Esophagus (tissue), 2 donors: Measurements from ENCODE around the gene DRC7. TPM values are rescaled to one million over a fixed set of nuclear protein-coding genes. Genes with fewer than 3 reads are reported as not detected.
A peak's percentile ranks its signal among the peaks of the same experiment; 100 is the strongest.

Experiments
- H3K27ac ChIP-seq, 2 donors: one replicate each; pipeline ENCODE4 v1.5.1; 2013; ENCODE audit warnings: low read depth in 2 of 2, mild to moderate bottlenecking in 2 of 2, inconsistent platforms in 1 of 2, low read length in 1 of 2, moderate library complexity in 1 of 2
- H3K27me3 ChIP-seq, 2 donors: one replicate each; pipeline ENCODE4 v1.6.1; 2013; ENCODE audit warnings: low read length in 2 of 2, control low read depth in 1 of 2, mild to moderate bottlenecking in 1 of 2; ENCODE audit not compliant: insufficient read depth in 2 of 2, control insufficient read depth in 1 of 2
- H3K36me3 ChIP-seq, 2 donors: one replicate each; pipeline ENCODE4 v1.6.1; 2013; ENCODE audit warnings: low read length in 1 of 2; ENCODE audit not compliant: control insufficient read depth in 2 of 2, insufficient read depth in 2 of 2
- H3K4me1 ChIP-seq, 2 donors: one replicate each; pipeline ENCODE4 v1.6.1; 2013; ENCODE audit warnings: low read length in 1 of 2; ENCODE audit not compliant: control insufficient read depth in 2 of 2, insufficient read depth in 2 of 2
- H3K4me3 ChIP-seq, 2 donors: one replicate each; pipeline ENCODE4 v1.5.1; 2013; ENCODE audit warnings: low read length in 2 of 2, mild to moderate bottlenecking in 2 of 2, low read depth in 1 of 2, moderate library complexity in 1 of 2
- H3K9me3 ChIP-seq, 2 donors: one replicate each; pipeline ENCODE4 v1.6.1; 2013; ENCODE audit warnings: mild to moderate bottlenecking in 2 of 2, low read depth in 1 of 2, low read length in 1 of 2, moderate library complexity in 1 of 2; ENCODE audit not compliant: control insufficient read depth in 2 of 2, insufficient read depth in 1 of 2
- WGBS, 2 donors: extraction: QIAGEN DNeasy Blood & Tissue Kit; methylation state at CpG; one replicate each; pipeline ENCODE4 v1.1.7; 2013; 5-methylcytosine and 5-hydroxymethylcytosine counted together
- polyA plus RNA-seq, 2 donors: library from polyadenylated mRNA; stranded (reverse); fragments of 200-250 nt; gene quantifications; one replicate each; pipeline ENCODE4 v1.2.3, GENCODE V29; 2013
- donor health status: healthy with polysubstance abuse.
- donor health status: Bipolar disorder and iron deficiency.

DRC7 gene
- polyA plus RNA-seq, 2 donors, result not detected

DNA sequence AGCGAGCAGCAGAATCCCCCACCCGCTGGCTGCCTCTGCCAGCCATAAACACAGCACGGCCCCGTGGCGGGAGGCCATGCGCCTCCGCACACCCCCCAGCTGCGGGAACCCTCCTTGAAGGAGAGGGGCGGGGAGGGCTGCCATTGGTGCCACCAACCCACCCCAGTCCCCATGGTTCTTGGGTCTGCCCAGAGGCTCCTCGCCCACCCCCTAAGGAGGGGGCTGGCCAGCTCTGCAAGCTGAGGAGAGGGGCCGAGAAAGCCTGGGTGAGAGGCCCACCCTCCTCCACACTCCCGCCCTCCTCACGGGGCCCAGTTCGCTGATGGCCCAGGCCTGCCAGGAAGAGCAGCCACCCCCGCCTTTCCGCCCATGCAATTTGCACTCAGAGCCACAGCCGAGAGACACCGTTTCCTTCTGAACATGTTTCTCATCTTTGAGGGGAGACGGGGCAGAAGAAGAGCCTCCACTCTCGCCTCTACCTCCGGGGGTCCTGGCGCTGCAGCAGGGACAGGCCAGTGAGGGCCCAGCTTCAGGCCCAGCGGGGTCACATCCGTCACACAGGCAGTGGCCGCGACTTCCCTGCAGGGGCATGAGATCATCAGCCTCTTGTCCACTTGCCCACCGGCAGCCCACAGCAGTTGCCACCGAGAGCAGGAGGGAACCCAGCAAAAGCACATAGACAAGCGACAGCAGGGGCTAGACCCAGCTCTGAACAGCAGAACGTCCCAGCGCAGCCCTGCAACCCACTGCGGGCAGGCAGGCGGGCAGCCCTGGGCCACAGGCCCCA lies 63.9 kb downstream of the DRC7 start:
- Histone ChIP-seq H3K27ac (no peak overlapping the region), H3K27me3 (no peaks in the 10 kb centered on the region), H3K4me1 (peaks cover 0 to 9% of the 10 kb centered on the region in 2 donors), H3K4me3 (no peak overlapping the region), H3K9me3 (no peaks in the 10 kb centered on the region), H3K36me3 (peaks cover 0 to 36% of the 10 kb centered on the region in 2 donors)
- WGBS, 2 donors, result 73 to 84% methylated on average over 33 of the region's 33 CpGs

GRCh38 chr16:57759131-57759530 lies 64.5 kb downstream of the DRC7 start:
- Histone ChIP-seq H3K27ac (peak overlapping the region in 1 of 2 donors; percentile 1), H3K27me3 (no peaks in the 10 kb centered on the region), H3K4me3 (no peak overlapping the region), H3K4me1 (peaks cover 0 to 9% of the 10 kb centered on the region in 2 donors), H3K9me3 (no peaks in the 10 kb centered on the region), H3K36me3 (peaks cover 0 to 34% of the 10 kb centered on the region in 2 donors)
- WGBS, 2 donors, result 63 to 75% methylated on average over 7 of the region's 7 CpGs

DNA sequence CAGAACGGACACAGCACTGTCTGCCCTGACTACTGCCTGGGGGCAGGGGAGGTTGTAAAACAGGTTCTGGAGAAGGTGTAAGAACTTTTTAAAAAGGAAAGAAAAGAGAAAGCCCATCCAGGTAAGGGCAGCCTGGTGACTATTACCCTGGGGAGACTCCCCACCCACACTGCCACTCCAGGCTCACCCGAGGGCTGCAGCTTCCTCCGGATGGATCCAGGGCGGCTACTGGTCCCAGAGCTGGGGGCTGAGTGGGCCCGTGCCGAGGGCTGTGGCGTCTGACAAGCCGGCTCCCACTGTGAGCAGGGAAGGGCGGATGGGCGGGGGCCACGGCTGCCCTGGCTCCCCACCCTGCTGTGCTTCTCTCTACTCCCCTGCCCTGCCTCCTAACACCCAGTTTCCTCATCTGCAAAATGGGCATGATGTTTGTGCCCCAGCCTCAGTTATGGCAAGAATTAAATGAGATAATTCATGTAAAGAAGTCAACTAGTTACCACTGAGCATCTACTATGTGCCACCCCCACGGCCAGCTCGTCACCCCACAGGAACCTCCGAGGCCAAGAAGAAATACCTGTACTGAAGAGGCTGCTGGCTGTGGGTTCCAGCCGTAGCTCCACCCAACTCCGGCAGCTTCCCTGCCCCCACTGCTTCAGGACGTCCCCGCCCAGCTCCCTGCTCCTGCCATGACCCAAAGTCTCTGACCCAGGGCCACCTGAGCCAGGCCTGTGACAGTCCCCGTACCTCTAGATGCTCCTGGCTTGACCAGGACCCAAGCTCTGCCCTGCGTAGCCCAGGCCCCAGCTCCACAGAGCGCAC lies 65.1 kb downstream of the DRC7 start:
- no peak overlapping the region for H3K27ac ChIP-seq
- H3K36me3 ChIP-seq, result peaks cover 0 to 34% of the 10 kb centered on the region in 2 donors
- no peak overlapping the region for H3K4me3 ChIP-seq
- peaks cover 0 to 9% of the 10 kb centered on the region in 2 donors for H3K4me1 ChIP-seq
- 60 to 72% methylated on average over 21 of the region's 21 CpGs for WGBS, 2 donors
- H3K27me3 ChIP-seq, result no peaks in the 10 kb centered on the region
- no peaks in the 10 kb centered on the region for H3K9me3 ChIP-seq

GRCh38 chr16:57760357-57761160 lies 66.0 kb downstream of the DRC7 start:
- Histone ChIP-seq H3K27me3 (no peaks in the 10 kb centered on the region), H3K4me1 (peaks cover 0 to 9% of the 10 kb centered on the region in 2 donors), H3K27ac (no peak overlapping the region), H3K4me3 (no peak overlapping the region), H3K36me3 (peaks cover 0 to 29% of the 10 kb centered on the region in 2 donors), H3K9me3 (no peaks in the 10 kb centered on the region)
- WGBS, 2 donors, result 89 to 91% methylated on average over 40 of the region's 40 CpGs

- Histone ChIP-seq H3K27ac (no peak overlapping the region), H3K4me1 (peaks cover 0 to 9% of the 10 kb centered on the region in 2 donors), H3K27me3 (no peaks in the 10 kb centered on the region), H3K4me3 (no peak overlapping the region), H3K9me3 (no peaks in the 10 kb centered on the region), H3K36me3 (peaks cover 0 to 24% of the 10 kb centered on the region in 2 donors)
- WGBS, 2 donors, result 78 to 84% methylated on average over 9 of the region's 9 CpGs
Observed at GRCh38 chr16:57761301-57761700, 66.7 kb downstream of the DRC7 start.

DNA sequence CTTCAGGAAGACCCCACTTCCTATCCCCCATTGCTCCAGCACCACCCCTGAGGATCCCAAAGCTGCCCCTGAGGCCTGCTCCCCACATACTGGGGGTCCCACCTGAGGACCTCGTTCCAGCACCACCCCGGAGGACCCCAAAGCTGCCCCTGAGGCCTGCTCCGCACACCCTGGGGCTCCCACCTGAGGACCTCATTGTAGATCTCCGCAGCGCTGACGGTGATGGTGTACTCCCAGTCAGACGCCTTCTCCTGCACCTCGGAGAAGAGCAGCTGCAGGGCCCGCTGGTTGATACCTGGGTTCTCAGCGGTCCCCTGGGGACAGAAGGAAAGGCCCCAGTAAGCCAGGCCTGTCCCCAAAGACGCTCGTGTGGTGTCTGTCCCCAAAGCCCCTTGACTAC lies 67.4 kb downstream of the DRC7 start:
- H3K4me3 ChIP-seq, result no peak overlapping the region
- peaks cover 0 to 22% of the 10 kb centered on the region in 2 donors for H3K36me3 ChIP-seq

GRCh38 chr16:57762365-57763040 lies 67.9 kb downstream of the DRC7 start:
- Histone ChIP-seq H3K4me3 (no peak overlapping the region), H3K36me3 (peaks cover 0 to 23% of the 10 kb centered on the region in 2 donors), H3K4me1 (peaks cover 0 to 7% of the 10 kb centered on the region in 2 donors), H3K27me3 (no peaks in the 10 kb centered on the region), H3K9me3 (no peaks in the 10 kb centered on the region), H3K27ac (no peak overlapping the region)
- WGBS, 2 donors, result 78 to 80% methylated on average over 15 of the region's 15 CpGs

More for the DNA sequence above, 67.4 kb downstream of the DRC7 start:
- no peaks in the 10 kb centered on the region for H3K27me3 ChIP-seq
- WGBS, 2 donors, result 92% methylated on average over 12 of the region's 12 CpGs
- no peak overlapping the region for H3K27ac ChIP-seq
- peaks cover 0 to 9% of the 10 kb centered on the region in 2 donors for H3K4me1 ChIP-seq
- H3K9me3 ChIP-seq, result no peaks in the 10 kb centered on the region

DNA sequence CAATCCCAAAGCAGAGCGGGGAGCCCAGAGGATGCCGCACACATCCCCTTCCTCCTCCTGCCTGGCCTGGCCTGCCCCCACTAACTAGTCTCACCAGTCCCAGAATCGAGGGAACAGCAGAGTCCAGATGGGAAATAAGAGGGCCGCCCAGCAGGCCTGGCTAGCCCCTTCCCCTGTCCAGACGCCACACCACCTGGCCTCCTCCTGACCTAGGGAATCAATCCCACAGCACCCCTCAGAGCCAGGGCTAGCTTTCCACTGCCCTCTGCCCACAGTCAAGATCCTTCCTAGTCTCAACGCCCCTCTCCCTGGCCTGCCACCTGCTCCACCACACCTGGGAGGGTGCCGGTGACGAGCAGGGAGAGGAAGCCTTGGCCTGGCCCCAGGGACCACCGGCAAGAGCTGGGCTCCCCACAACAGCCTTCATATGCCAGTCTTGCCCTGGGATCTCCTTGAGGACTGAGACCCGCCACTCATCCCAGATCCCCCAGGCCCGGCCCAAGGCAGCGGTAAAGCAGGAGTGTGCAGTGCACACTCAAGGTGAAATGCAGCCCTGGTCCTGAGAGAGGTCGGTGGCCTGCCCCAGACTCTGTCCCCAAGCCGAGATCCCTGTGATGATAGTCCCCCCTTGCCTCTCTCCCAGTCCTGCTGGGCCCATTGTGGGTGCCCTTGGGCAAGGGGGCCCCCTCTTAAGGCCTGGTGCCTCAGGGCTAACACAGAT lies 68.8 kb downstream of the DRC7 start:
- Histone ChIP-seq H3K9me3 (no peaks in the 10 kb centered on the region), H3K4me3 (no peak overlapping the region), H3K4me1 (peaks cover 0 to 5% of the 10 kb centered on the region in 2 donors), H3K36me3 (peaks cover 0 to 23% of the 10 kb centered on the region in 2 donors), H3K27me3 (no peaks in the 10 kb centered on the region), H3K27ac (no peak overlapping the region)
- whole genome bisulfite sequencing, 2 donors, result 88 to 92% methylated on average over 14 of the region's 14 CpGs
